B cell (primary cell): Measurements from ENCODE around the gene ZNF304.

Source experiments
- CTCF ChIP-seq: fragments of 200-600 bp; IDR thresholded peaks from one replicate; pipeline ENCODE4 v1.8.0; 2022; ENCODE audit warnings: antibody characterized with exemption, mild to moderate bottlenecking
- EZH2 ChIP-seq: IDR thresholded peaks from 2 replicates; pipeline ENCODE4 v1.6.1; 2012; ENCODE audit warnings: borderline replicate concordance, low read depth, mild to moderate bottlenecking, moderate library complexity, low read length; ENCODE audit not compliant: insufficient read depth, poor library complexity, severe bottlenecking

GRCh38 chr19:57310792-57311191 is 40.3 kb upstream of the ZNF304 start:
- TF ChIP-seq EZH2 (no peak), CTCF (no peak)
